GM21737 (cell line): ENCODE data around the gene TFF1.

Source experiments
- ATAC-seq: cut with Tn5 transposase; IDR thresholded peaks from one replicate; pipeline ENCODE4 v1.9.1; 2021; ENCODE audit warnings: mild to moderate bottlenecking, moderate library complexity; ENCODE audit not compliant: unreplicated experiment

Gene TFF1

DNA sequence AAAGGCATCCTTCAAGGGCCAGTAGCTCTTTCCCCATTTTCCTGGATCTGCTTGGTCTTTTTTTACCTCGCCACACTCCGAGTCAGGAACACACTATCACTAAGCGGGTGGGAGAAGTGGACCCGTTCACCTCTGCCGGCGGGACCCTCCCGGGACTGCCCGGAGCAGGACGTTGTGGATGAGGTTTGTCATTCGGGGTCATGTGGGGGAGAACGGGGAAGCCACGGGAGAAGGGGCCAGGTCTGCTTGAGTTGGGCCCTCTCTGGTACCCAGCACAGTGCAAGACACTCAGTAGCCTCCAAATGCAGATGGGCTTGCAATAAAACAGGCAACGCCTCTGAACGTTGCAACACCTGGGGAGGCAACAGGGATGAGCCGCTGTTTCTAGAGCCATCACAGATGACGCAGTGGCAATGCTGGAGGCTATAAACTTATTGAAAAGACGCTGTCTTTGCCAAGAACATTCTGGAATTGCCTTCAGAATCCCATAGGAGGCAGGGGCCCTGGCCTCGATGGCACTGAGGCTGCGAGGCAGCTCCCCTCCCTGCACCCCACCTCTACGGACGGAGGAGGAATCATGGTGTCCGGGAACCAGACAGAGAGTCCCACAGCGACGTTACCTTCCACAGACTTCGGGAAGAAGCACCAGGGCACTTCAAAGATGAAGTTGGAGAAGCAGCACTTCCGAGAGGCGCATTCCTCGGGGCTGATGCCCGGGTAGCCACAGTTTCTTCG is 19.3 kb downstream of the TFF1 start:
- ATAC-seq: no peak

DNA sequence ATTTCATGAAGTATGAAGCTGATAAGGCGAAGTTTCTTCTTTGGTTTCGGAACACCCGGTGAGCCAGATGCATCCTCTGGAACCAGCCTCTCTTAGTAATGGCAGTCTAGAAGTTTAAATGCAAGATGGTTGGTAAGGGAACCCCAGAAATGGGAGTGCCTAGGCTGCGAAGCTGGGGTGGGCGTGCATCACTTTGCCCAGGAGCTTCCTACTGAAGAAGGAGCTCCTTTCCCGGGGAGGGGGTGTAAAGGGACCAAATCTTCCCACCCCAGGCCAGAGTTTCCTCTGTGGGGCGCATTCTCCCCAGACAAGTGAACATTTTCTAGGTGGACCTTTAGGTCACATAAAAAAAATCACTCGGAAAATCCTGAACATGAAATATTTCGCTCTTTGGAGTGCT is 19.9 kb downstream of the TFF1 start:
- ATAC-seq: no peak

DNA sequence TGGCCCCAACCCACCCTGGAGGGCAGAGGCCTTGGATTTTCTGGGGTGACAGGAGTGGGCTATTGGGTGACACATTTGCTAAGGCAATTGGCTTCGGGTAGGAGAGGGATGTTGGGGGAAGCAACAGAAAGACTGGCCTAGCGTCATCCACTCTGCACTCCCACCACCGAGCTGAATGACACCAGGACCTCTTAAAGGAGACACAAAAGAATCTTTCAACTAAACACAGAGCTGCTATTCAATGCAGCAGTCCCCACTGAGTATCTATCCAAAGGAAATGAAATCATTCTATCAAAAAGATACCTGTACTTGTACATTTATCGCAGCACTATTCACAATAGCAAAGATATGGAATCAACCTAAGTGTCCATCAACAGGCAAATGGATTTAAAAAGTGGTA is 21.7 kb downstream of the TFF1 start:
- ATAC-seq: no peak

DNA sequence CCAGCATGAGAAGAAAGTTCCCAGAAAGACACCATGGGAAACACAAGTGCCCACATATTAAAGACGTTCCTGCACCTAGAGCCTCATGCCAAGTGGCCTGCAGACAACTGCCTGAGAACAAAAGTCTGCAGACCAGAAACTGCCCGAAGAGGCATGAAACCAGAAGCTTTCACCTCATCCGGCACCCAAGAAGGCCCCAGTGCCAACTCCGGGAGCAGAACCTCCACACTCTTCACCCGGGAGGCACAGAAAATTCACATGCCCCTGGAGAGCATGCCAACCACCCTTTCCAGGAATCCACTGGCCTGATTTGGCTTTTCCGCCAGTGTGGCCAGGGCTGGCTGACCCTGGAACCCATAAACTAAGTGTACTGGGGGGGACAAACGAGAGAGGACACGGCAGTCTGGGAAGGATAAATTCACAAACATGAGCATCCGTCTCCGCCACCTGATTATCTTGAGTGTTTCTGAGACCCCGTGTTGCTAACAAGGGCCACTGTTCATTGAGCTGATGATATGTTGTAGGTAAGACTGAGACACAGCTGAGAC is 22.3 kb downstream of the TFF1 start:
- ATAC-seq: no peak

DNA sequence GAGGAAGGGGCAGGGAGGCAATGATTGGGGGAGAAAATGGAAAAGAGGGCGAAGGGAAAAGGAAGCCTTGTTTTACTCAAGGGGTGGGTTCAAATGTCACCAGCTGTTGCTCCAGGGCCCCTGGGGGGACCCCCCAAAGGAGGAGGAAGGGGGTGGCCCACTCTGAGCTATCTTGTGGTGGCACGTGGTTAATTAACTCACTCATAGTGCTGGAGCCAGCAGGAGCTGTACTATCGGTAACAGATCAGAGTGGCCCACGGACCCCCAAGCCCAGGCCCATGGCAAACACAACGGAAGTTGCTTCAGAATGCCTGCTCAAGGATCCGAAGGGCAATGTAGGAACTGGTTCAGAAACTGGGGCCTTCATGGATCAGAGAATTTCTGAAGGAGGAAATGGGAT is 22.8 kb downstream of the TFF1 start:
- ATAC-seq: no peak

DNA sequence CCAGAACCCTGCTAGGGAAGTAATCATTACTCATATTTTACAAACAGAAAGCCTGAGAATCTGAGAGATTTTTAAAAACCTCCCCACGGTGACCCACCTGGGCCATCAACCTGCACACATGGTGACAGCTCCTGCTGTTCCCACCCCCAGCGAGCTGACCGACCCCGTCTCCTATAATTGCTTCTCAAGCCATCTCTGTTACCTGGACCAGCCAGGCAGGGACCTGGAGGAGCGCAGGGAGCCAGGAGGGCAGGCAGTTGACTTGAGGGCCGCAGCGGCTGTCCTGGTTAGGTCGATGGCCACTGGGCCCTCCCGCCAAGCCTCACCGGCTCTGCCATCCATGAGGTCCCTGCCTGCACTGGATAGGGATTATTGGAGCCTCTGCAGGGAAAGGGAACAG is 23.2 kb downstream of the TFF1 start:
- no peak for ATAC-seq

DNA sequence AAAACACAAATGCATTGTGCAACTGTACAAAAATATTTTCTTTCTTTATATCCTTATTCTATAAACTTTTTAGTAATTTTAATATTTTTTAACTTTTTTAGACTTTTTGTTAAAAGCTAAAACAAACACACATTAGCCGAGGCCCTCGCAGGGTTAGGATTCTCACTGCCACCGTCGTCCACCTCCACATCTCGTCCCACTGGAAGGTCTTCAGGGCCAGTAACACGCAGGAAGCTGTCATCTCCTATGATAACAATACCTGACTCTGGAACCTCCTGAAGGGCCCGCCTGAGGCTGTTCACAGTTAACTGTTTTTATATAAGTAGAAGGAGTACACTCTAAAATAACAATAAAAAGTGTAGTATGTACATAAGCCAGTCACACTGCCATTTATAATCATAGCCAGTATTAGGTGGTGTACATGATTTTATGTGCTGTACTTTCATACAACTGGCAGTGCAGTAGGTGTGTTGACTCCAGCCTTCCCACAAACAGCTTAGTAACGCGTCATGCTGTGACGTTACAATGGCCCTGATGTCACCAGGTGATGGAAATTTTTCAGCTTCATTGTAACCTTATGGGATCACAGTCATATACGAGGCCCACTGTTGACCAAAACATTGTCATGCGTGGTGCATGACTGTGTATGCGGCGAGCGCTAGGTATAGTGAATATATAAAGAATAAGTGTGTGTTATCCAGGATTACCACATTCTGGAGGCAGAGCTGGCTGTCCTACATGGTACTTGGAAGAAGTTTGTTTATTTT is 24.4 kb downstream of the TFF1 start:
- no peak for ATAC-seq

DNA sequence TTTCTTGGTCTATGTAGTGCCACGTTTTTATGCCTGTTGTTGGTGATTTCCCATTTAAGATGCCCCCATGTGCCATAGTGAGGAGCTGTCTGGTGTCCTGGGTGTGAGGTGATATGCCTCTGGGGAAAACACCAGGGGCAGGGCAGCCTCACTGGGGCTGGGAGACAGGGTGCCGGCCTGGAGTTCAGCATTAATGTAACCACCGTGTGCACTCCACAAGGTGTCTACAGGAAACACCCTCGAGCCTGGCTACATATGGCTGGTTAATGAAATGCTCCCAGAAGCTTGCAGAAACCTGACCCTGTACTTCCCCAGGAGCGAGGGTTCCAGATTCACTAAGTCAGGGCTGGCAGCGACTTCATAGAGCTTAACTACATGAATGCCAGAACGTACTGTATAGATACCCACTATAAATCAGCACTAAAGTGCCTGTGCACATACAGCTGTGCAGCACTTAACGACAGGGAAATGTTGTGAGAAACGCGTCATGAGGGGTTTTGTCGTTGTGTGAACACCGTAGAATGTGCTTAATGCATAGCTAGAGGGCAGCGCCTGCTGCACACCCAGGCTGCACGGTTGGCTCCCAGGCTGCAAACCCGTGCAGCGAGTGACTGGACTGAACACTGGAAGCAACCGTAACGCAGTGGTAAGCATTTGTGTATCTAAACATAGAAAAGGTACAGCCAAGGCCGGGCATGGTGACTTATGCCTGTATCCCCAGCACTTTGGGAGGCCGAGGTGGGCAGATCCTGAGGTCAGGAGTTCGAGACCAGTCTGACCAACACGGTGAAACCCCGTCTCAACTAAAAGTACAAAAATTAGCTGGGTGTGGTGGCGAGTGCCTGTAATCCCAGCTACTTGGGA is 25.9 kb downstream of the TFF1 start:
- ATAC-seq: no peak

DNA sequence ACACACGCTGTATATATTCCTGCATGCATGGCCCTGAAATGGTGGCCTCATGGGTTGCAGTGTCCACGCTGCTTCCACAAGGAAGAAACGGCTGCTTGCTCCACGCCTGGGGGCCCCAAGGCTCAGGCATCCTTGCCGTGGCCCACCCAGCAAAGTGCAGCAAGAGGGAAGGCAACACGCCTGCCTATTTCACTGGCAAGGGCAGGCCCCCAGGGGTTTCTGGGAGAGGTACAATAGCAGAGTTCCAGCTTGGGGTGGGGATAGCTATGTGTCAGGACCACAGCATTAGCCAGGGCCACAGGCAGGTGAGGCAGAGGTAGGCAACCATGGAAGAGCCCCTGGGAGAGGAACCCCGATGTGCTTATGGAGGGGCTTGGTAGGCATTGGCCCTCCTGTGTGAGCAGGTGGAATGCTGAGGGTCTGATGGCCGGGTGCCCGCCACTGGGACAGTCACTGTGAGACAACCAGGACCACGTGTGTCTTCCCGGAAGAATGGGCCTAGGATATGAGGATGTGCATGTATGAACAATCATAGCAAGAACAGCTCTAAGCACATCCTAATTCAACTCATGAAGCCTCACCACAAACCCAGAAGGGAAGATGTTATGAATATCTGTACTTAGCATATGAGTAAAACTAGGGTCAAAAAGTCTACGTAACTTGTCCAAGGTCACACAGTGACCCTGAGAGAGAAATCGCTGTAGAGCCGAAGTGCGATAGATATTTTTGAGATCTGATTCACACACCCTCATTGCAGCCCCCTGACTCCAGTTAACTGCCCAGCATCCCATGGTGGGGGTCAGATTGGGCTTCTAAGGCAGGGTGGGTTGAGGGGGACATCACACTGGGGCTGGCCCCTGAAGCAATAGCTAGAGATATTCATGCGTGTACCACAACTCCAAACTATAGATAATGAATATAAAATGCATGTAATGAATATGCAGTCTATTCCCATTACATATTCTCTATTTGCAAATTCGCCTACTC is 27.3 kb downstream of the TFF1 start:
- no peak for ATAC-seq

DNA sequence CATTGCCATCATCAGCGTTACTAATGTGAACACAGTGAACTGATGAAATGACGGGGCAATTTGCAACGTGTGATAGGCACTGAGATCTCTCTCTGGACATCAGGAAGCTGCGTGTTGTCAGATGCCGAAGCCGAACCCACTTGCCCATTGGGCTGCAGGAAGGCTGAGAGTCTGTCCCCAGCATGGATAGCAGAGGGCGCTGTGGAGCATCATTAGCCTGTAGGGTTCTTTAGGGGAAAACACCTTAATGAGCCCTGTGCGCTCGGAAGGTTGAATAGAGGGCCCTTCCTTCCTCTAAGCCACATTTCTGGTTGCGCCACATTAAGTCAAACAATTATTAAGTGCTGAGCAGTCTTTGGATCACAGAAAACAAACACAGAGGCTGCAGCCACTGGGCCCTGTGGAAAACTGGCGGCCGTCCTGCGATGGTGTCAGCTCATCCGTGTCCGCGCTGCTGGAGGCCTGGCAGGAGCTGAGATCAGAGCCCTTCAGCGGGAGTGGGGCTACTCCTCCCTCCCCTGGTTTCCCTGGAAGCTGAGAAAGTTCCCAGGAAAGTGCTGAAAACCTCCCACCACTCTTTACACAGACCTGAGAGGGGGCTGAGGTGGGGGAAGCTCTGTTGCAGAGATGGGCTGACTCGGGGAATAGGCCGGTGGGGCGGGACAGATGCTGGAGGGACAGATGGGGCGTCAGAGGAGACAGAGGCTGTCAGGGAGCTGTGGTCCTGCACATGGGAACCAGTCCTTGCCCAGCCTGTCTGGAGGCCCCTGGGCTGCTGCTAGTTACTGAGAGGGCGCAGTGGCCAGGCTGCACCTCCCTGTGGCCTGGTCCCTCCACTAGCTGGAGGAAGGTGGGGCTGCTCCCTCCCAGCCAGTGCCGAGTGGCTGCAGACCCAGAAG is 28.3 kb downstream of the TFF1 start:
- no peak for ATAC-seq

DNA sequence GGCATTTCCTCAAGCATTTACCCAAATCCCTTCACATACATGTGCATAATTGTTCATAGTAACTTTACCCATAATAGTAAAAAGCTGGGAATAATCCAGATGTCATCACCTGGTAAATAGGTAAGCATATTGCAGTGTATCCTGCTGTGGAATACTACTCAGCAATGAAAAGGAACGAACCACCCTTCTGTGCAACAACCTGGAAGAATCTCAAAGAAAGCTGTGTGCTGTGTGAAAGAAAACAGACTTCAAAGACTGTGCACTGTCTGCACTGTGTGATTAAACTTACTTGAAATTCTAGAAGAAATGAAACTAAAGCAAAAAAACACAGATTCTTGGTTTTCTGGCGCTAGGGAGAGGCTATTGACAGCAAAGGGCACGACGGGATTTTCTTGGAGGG is 29.1 kb downstream of the TFF1 start:
- ATAC-seq: no peak

DNA sequence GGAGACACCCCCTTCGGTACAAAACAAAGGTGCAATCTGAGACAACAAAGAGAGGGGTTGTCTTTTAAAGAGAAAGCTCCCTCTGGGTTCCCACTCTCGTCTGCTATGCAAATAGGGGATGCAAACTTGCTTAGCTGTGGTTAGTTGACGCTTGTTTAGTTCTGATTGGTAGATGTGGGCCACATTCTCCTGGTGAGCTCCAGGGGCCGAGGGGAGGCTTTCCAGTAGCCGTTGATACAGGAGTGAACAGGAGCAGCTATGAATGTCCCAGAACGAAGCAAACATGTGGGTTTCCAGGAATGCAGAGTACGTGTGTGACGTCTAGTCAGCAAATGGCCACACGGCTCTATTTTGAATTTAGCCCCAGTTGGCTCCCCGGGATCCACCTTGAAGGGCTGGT is 30.3 kb downstream of the TFF1 start:
- no peak for ATAC-seq

DNA sequence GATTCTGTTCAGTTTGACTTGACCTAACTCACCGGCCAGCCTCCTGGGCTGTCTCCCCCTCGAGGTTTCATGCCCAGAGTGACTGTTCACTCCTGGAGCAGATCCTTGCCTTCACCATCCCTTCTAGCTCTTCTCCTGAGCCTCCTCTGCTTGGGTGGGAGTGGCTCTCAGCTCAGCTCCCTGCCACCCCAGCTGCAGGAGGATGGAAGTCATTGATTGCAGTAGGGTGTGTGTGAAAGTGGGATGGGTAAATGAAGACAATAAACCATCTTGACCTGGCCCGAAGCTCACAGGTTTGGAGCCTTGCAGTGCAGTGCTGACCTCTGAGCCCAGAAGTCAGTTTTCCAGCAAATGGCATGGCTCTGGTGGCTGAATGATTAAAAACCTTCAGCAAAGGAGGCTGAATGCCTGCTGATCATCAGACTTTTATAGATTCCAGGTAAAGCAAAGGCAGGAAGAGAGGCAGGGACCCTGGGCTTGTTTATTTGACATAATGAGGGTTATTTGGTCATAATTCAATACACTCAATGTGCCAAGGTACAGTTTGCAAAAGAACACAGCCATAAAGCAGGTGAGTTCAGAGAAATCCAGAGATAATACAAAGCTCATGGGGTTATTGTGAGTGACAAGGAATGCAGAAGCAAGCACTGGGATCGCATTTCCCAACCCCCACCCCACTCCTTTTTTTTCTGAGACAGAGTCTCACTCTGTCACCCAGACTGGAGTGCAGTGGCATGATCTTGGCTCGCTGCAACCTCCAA is 33.6 kb downstream of the TFF1 start:
- ATAC-seq: no peak

DNA sequence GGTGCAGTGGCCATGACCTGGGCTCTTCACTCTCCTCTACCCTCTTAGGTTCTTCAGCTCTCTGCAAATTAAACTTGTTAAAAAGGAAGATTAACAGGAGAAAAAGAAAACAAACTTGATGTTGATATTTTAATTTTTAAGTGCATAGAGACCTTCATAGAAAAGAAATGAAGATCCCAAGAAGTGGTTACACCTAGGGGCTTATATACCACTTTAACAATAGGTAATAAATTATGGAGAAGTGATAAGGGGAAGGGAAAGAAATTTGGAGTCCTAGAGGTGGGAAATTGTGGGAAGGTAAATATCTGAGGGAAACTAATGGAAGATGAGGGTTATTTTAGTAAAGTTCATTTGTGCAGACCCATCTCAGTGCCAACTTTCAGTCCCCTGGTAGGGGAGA is 34.7 kb downstream of the TFF1 start:
- no peak for ATAC-seq

DNA sequence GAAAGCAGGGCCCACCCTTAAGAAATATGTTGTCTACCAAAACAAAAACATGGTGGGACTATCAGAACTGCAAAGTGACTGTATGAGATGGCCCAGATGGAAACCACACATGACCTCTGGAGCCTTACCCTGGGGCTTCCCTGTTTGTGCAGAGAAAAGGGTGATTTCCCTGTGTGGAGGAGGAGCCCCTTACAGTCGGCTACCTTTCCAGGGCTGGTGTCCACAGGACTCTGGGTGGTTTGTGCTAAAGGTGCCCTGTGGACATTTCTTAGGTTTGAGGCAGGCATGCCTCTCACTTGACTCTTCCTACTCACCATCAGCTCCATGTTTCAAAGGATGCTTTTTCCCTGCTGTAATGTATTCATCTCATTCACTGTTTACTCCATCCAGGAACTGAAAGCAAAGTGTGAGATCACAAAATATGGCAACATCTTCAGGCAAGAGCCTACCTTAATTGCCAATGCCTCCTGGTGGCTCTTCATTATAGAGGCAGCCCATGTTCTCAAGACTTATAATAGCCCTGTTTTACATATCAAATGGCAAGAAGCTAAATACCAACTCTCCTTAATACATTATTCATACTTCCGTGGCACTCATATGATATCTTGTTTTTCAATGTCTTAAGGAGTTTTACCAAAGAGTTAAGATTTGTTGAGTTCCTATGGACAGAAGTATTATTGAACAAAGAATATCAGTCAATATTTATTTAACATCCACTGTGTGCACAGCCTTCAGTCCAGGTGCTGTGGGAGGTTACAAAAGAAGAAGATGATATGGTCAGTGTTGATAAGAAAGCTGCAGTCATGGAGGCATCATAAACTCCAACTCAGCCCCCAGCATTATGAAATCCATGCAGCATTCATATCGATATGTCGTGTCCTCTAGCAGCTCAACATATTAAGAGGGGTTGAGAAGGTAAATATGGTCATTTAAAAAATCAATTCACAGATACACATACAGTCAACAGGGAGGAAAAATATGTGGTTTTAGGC is 35.7 kb downstream of the TFF1 start:
- ATAC-seq: no peak

DNA sequence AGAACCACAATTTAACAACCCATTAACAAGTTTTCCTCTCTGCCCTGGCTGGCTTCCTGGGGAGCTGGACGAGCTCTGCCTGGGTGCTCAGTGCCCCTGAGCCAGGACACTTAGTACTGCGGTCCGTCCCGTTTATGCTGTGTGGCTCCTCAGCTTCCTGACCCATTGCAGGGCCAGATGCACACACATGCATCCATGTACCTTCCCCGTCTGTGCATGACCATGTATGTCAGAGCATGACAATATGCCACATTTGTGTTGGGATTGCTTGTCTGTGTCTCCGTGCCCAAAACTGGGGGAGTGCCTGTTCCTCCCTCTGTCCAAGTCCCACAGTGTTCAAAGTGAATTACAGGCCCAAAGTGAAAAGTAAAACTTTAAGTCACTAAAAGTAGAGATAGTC is 41.4 kb downstream of the TFF1 start:
- no peak for ATAC-seq

DNA sequence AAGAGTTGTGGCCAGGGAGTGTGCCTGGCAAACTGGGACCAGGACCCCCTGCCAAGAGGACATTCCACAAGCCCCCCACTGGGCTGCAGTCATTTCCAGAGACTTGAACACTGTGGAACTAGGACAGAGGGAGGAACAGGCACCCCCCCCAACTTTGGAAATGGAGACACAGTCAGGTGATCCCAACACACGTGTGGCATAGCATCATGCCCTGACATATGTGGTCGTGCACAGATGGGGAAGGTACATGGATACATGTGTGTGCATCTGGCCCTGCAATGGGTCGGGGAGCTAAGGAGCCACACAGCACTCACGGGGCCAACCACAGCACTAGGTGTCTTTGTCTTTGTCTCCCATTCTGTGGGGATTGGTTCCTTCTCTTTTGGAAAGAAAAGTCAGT is 44.5 kb downstream of the TFF1 start:
- no peak for ATAC-seq
